Measurements from ENCODE around the gene HOXA3.

DNA sequence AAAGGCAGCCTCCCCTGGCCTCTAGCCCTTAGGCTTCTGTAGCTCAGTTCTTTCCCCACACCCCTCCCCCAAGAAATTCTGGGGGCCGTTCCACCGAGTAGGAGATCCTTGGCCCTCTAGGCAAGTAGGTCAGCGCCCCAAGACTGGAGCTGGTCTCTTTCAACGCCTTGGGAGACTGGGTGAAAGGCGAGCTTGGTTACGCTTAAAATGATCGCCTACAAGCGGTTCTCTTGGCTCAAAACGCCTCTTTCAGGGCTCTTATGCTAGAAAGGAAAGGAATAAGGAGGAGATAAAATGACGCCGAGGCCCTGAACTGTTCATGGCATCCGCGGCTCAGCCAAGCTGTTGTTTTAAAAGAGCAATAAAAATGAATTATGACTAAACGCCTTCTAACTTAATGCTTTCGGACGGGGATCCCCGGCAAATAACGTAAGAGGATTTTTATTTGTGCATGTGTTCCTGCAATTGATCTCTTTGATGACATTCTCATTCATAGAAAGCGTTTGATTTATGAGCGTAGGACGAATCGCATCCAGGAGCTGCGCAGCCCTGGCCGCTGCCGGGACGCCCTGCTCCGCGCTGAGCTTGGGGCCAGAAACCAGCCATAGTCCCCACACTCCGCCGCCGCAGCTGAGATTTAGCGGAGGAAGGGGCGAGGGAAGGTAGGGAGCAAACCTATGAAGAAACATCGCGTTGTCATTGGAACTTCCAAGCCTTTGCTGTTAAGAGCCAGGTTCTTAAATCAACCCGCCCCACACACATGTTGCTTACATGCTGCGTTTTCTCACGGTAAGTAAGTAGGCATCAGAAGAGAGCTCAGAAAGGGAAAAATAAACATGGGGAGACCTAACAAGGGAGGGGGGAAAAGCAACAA, 53.6 kb downstream of the HOXA3 start:
- TF ChIP-seq CTCF (IDR thresholded peaks at IDR 0.05; ENCODE audit: poor library complexity) (no peak), EZH2 (IDR thresholded peaks at IDR 0.05; ENCODE audit: borderline replicate concordance) (peak; percentile 82)

All from hepatocyte (in vitro differentiated cells).